HL-60 (cell line): Measurements from ENCODE around the gene FEN1.

ENCODE experiments used
- CTCF ChIP-seq: IDR thresholded peaks from one replicate; pipeline ENCODE4 v1.5.1; 2011; ENCODE audit warnings: low read length, control low read depth, inconsistent platforms; ENCODE audit not compliant: insufficient read depth
- POLR2AphosphoS5 ChIP-seq: IDR thresholded peaks from 2 replicates; pipeline ENCODE4 v1.6.1; 2012; ENCODE audit warnings: low read depth
- REST ChIP-seq: IDR thresholded peaks from 2 replicates; pipeline ENCODE4 v1.6.1; 2012; ENCODE audit warnings: low read depth; ENCODE audit not compliant: insufficient replicate concordance
- SPI1 ChIP-seq: IDR thresholded peaks from 2 replicates; pipeline ENCODE4 v1.6.1; 2012; ENCODE audit warnings: low read depth, mild to moderate bottlenecking, borderline replicate concordance

- TF ChIP-seq CTCF (no peak), POLR2AphosphoS5 (no peak), SPI1 (no peak), REST (no peak)
Measured at GRCh38 chr11:61763930-61764605, 28.6 kb upstream of the FEN1 start.
